Colonic mucosa (tissue), 4 donors: Measurements from ENCODE around the gene MRRF. TPM values are rescaled to one million over a fixed set of nuclear protein-coding genes. Genes with fewer than 3 reads are reported as not detected.
A peak's percentile ranks its signal among the peaks of the same experiment; 100 is the strongest.

ENCODE experiments used
- DNase-seq: peaks from one replicate; pipeline ENCODE4 v3.0.0-alpha.2; 2020
- H3K27ac ChIP-seq: fragments of 200-600 bp; one replicate; pipeline ENCODE4 v1.8.0; 2021
- H3K27me3 ChIP-seq: fragments of 200-600 bp; one replicate; pipeline ENCODE4 v1.8.0; 2021
- H3K36me3 ChIP-seq: fragments of 200-600 bp; one replicate; pipeline ENCODE4 v1.8.0; 2021
- H3K4me1 ChIP-seq: fragments of 200-600 bp; one replicate; pipeline ENCODE4 v1.8.0; 2021; ENCODE audit warnings: mild to moderate bottlenecking
- H3K4me3 ChIP-seq: fragments of 200-600 bp; one replicate; pipeline ENCODE4 v1.8.0; 2021
- H3K9ac ChIP-seq, 2 donors: one replicate each; pipeline ENCODE4 v1.7.0; 2013; ENCODE audit warnings: control low read depth in 2 of 2, low read depth in 2 of 2, low read length in 2 of 2
- H3K9me3 ChIP-seq: fragments of 200-600 bp; one replicate; pipeline ENCODE4 v1.8.0; 2021
- CTCF ChIP-seq: fragments of 200-600 bp; IDR thresholded peaks from one replicate; pipeline ENCODE4 v1.8.0; 2022; ENCODE audit warnings: antibody characterized with exemption, mild to moderate bottlenecking
- intact Hi-C: fragments of 100-400 bp; cut with DNase I; formaldehyde crosslinking; loops from one replicate; pipeline ENCODE4 v1.14.1; 2022
- total RNA-seq, 2 donors: library from RNA; stranded (reverse); fragmentation: NEBNext Ultra II Directional in 1 of 2; extraction: Animal tissue kit (Norgen Biotek cat#: 25700) in 1 of 2; gene quantifications; one replicate each; pipeline ENCODE4 v1.2.1, GENCODE V29; 2021
- donor health status: healthy.
- donor health status: DM: no; HTN: no; CAD: no.
- donor health status: DM: no; HTN: no; CAD: no.

MRRF gene
- total RNA-seq, 2 donors from 2014 or later, result 53.3 to 70.8 TPM

- DNase-seq, result peak; percentile 42
- peak overlapping the region; percentile 71 to 72 for H3K9ac ChIP-seq
- TF ChIP-seq CTCF, result no peak
- peak overlapping the region; percentile 61 for H3K27ac ChIP-seq
- peaks cover 7% of the 10 kb centered on the region for H3K4me1 ChIP-seq
- no peaks in the 10 kb centered on the region for H3K36me3 ChIP-seq
- H3K9me3 ChIP-seq, result no peaks in the 10 kb centered on the region
- intact Hi-C loops, result no loop called here
- no peaks in the 10 kb centered on the region for H3K27me3 ChIP-seq
- H3K4me3 ChIP-seq, result peak overlapping the region; percentile 40
These were observed 82.0 kb downstream of the MRRF start for GRCh38 chr9:122346478-122347347.

GRCh38 chr9:122347348-122348287 lies 82.9 kb downstream of the MRRF start:
- no peak for TF ChIP-seq CTCF
- H3K4me3 ChIP-seq, result peak overlapping the region; percentile 40
- H3K27ac ChIP-seq, result peak overlapping the region; percentile 61
- intact Hi-C loops, result no loop called here
- H3K9me3 ChIP-seq, result no peaks in the 10 kb centered on the region
- H3K27me3 ChIP-seq, result no peaks in the 10 kb centered on the region
- peak; percentile 81 for DNase-seq
- no peaks in the 10 kb centered on the region for H3K36me3 ChIP-seq
- H3K9ac ChIP-seq, result peak overlapping the region; percentile 71 to 72
- H3K4me1 ChIP-seq, result peaks cover 7% of the 10 kb centered on the region

DNA sequence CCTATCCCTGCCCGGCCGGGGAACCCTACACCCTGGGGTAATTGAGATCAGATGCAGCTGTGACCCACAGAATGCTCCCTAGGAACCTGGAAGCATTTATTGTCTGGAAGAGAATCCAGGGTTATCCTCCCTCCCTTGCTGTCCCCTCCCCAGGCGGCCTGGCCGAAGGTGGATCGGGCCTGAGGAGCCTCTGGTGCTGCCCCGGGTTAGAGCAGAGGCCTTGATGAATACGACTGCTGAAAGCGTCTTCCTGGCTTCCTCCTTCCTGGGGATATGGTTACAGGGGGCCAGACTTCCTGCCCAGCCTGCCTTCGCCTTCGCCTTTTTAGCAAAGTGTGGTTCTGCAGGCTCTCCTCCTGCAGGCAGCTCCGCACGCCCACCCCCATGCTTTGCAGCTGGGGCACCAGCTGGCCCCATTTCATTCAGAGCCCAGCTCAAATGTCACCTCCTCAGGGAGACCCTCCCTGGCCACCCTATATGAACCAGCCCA lies 83.7 kb downstream of the MRRF start:
- Histone ChIP-seq H3K9me3 (no peaks in the 10 kb centered on the region), H3K9ac (no peak overlapping the region), H3K27me3 (no peaks in the 10 kb centered on the region), H3K27ac (no peak overlapping the region), H3K36me3 (no peaks in the 10 kb centered on the region), H3K4me3 (no peak overlapping the region), H3K4me1 (peaks cover 7% of the 10 kb centered on the region)
- DNase-seq, result no peak
- no peak for TF ChIP-seq CTCF
- intact Hi-C loops, result no loop called here

GRCh38 chr9:122348791-122349190 lies 84.1 kb downstream of the MRRF start:
- TF ChIP-seq CTCF, result no peak
- Histone ChIP-seq H3K9me3 (no peaks in the 10 kb centered on the region), H3K4me1 (peaks cover 7% of the 10 kb centered on the region), H3K27ac (no peak overlapping the region), H3K9ac (no peak overlapping the region), H3K36me3 (no peaks in the 10 kb centered on the region), H3K4me3 (no peak overlapping the region), H3K27me3 (no peaks in the 10 kb centered on the region)
- no peak for DNase-seq
- intact Hi-C loops, result no loop called here

DNA sequence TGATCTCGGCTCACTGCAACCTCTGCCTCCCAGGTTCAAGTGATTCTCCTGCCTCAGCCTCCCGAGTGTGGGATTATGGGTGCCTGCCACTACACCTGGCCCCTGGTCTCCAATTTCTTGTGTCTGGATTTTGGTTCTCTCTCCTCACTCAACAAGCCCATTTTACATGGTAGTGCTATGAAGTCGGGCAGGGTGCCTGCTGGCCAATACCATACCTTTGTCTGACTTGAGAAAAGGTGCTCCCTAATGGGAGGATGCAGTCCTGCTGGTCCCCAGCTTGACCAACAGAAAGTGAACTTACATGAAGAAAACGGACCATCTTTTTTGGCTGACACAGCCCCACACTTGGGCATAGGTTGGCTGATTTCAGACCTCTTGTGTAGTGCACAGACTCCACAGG lies 84.5 kb downstream of the MRRF start:
- no peaks in the 10 kb centered on the region for H3K36me3 ChIP-seq
- TF ChIP-seq CTCF, result no peak
- no peaks in the 10 kb centered on the region for H3K27me3 ChIP-seq
- no peaks in the 10 kb centered on the region for H3K9me3 ChIP-seq
- H3K9ac ChIP-seq, result no peak overlapping the region
- H3K27ac ChIP-seq, result no peak overlapping the region
- intact Hi-C loops, result no loop called here
- no peak overlapping the region for H3K4me3 ChIP-seq
- peaks cover 7% of the 10 kb centered on the region for H3K4me1 ChIP-seq
- DNase-seq, result no peak
